GM12873 (cell line): ENCODE results near the gene LDAF1.

ENCODE experiments used
- CTCF ChIP-seq: IDR thresholded peaks from 2 replicates; pipeline ENCODE4 v1.5.1; 2012; ENCODE audit warnings: low read depth, mild to moderate bottlenecking, moderate library complexity, low read length, control low read depth; ENCODE audit not compliant: insufficient read depth; ENCODE audit errors: missing control alignments

LDAF1 gene

GRCh38 chr16:21167929-21168602, 9.6 kb downstream of the LDAF1 start:
- TF ChIP-seq CTCF = no peak

GRCh38 chr16:21169249-21169981, 10.9 kb downstream of the LDAF1 start:
- no peak for TF ChIP-seq CTCF

- TF ChIP-seq CTCF = no peak
Observed at GRCh38 chr16:21172650-21173049, 14.2 kb downstream of the LDAF1 start.

DNA sequence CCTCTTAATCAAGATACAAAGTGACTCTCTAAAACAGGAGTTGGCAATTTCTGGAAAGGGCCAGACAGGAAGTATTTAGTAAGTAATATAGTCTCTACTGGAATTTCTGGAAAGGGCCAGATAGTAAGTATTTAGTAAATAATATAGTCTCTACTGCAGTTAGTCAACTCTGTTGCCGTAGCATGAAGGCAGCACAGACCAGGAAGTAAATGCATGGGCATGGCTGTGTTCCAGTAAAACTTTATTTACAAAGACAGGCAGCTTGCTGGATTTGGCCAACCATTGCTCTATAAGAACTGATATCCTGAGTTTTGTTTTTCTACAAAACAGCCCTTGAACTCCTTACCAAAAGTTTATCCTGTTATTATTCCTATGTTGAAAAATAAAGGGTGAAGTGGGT, 16.9 kb downstream of the LDAF1 start:
- TF ChIP-seq CTCF = no peak

DNA sequence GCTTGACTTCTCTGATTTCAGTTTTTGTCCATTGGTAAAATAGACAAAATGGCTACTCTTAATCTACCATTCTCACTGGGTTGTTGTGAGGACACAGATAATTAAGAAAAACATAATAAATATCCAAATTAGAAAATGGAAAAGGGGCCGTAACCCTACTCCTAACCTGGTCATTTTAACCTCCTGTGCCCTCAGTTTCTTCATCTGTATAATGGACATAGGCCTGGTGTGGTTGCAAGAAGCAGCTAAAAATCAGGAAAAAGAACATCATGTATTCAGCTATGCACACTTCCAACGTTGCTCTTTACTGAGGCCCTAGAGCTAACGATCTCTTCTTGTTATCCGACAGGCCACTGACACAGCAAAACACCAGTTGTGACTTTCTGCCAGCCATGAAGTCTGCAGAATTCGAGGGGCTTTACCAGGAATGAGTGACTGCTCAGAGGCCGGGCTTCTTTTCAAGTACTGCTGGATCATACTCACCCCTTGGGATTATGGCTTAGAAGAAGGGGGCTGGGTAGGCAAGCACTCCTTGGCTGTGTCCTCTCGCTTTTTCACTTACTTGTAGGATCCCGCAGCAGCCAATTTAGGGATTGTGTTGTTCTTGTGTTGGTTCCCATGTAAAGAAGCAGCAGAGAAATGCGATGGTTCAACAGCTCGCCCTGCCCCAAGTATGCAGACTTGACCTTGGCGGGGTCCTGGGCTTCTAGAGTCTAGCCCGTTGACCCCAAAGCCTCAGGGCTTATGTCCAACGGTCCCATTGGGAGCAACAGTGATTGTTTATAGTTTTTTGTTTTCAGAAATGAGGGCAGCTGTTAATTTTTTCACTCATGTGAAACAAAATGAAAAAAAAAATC, 20.9 kb downstream of the LDAF1 start:
- no peak for TF ChIP-seq CTCF

- TF ChIP-seq CTCF = no peak
Observed at GRCh38 chr16:21179983-21180365, 21.5 kb downstream of the LDAF1 start.

DNA sequence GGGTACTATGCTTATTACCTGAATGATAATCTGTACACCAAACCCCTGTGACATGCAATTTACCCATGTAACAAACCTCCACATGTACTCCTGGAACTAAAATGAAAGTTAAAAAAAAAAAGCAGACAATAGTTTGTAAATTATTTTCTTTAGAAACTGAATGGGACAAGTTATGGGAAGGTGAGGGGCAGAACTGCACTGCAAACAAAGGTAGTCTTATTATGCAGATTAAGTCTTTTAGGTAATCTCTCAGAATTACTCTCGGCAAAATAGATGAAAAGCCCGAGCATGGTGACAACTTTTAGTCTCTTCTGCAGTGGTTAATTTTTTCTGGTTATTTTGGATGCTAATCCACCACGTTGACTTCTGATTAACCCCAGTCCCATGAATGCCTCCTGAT, 25.5 kb downstream of the LDAF1 start:
- TF ChIP-seq CTCF = no peak
